ENCODE data around the gene CMIP.
"Not testable (repeated sequence)": the region's sequence is repeated elsewhere in the genome, so short reads cannot be mapped to it uniquely, and the experiment has no call there.

Gene CMIP

GRCh38 chr16:81673432-81673831, 228.8 kb downstream of the CMIP start:
- DNase-seq (ENCODE audit: extremely low read depth in 1 of 2, low read depth in 1 of 2), result no peak

GRCh38 chr16:81675662-81676061, 231.1 kb downstream of the CMIP start:
- no peak for DNase-seq (ENCODE audit: extremely low read depth in 1 of 2, low read depth in 1 of 2)

- no peak for DNase-seq (ENCODE audit: extremely low read depth in 1 of 2, low read depth in 1 of 2)
These were observed 231.7 kb downstream of the CMIP start for GRCh38 chr16:81676066-81676882.

GRCh38 chr16:81676883-81677737, 232.5 kb downstream of the CMIP start:
- no peak for DNase-seq (ENCODE audit: extremely low read depth in 1 of 2, low read depth in 1 of 2)

GRCh38 chr16:81678326-81679095, 233.9 kb downstream of the CMIP start:
- no peak for DNase-seq (ENCODE audit: extremely low read depth in 1 of 2, low read depth in 1 of 2)

GRCh38 chr16:81679721-81680430, 235.3 kb downstream of the CMIP start:
- DNase-seq (ENCODE audit: extremely low read depth in 1 of 2, low read depth in 1 of 2), result no peak

GRCh38 chr16:81680444-81681275, 236.1 kb downstream of the CMIP start:
- no peak for DNase-seq (ENCODE audit: extremely low read depth in 1 of 2, low read depth in 1 of 2)

- no peak for DNase-seq (ENCODE audit: extremely low read depth in 1 of 2, low read depth in 1 of 2)
These were observed 236.7 kb downstream of the CMIP start for GRCh38 chr16:81681311-81681710.

- no peak for DNase-seq (ENCODE audit: extremely low read depth in 1 of 2, low read depth in 1 of 2)
These were observed 239.7 kb downstream of the CMIP start for GRCh38 chr16:81684242-81684837.

GRCh38 chr16:81684901-81685300, 240.3 kb downstream of the CMIP start:
- DNase-seq (ENCODE audit: extremely low read depth in 1 of 2, low read depth in 1 of 2), result no peak

GRCh38 chr16:81686391-81687130, 242.0 kb downstream of the CMIP start:
- DNase-seq (ENCODE audit: extremely low read depth in 1 of 2, low read depth in 1 of 2), result no peak

- DNase-seq (ENCODE audit: extremely low read depth in 1 of 2, low read depth in 1 of 2), result no peak
These were observed 242.5 kb downstream of the CMIP start for GRCh38 chr16:81687131-81687456.

GRCh38 chr16:81688182-81688581, 243.6 kb downstream of the CMIP start:
- no peak for DNase-seq (ENCODE audit: extremely low read depth in 1 of 2, low read depth in 1 of 2)

GRCh38 chr16:81688839-81689238, 244.2 kb downstream of the CMIP start:
- DNase-seq (ENCODE audit: extremely low read depth in 1 of 2, low read depth in 1 of 2), result not testable (repeated sequence)

GRCh38 chr16:81692021-81692420, 247.4 kb downstream of the CMIP start:
- DNase-seq (ENCODE audit: extremely low read depth in 1 of 2, low read depth in 1 of 2), result no peak

- DNase-seq (ENCODE audit: extremely low read depth in 1 of 2, low read depth in 1 of 2), result no peak
These were observed 248.0 kb downstream of the CMIP start for GRCh38 chr16:81692571-81692970.

- no peak for DNase-seq (ENCODE audit: extremely low read depth in 1 of 2, low read depth in 1 of 2)
These were observed 248.6 kb downstream of the CMIP start for GRCh38 chr16:81693041-81693743.

GRCh38 chr16:81693744-81694303, 249.2 kb downstream of the CMIP start:
- DNase-seq (ENCODE audit: extremely low read depth in 1 of 2, low read depth in 1 of 2), result no peak
